H1 (cell line): ENCODE data around the gene GSG1L2. TPM values are rescaled to one million over a fixed set of nuclear protein-coding genes. Genes with fewer than 3 reads are reported as not detected.

Source experiments
- CTCF ChIA-PET: fragments of 300-600 bp; sonication (Branson Sonifier 250); formaldehyde crosslinking; loops from one replicate; lab custom pipeline; 2021; ENCODE audit not compliant: partially characterized antibody; lab: Charles Lee
- POLR2A ChIA-PET: fragments of 300-600 bp; sonication (Branson Sonifier 250); formaldehyde crosslinking; loops from one replicate; lab custom pipeline; 2021; ENCODE audit warnings: inconsistent platforms; ENCODE audit not compliant: partially characterized antibody; lab: Charles Lee
- DNase-seq, 2 experiments: peaks; one replicate each; pipeline versions ENCODE4 v3.0.0 to v3.0.0-alpha.2; 2010 to 2022; ENCODE audit warnings: low spot score in 2 of 2, low read depth in 1 of 2, mixed read lengths in 1 of 2
- FAIRE-seq: peaks from 2 replicates; lab custom pipeline; 2011; peaks lifted over from hg19 to GRCh38; lab: Jason Lieb, UNC
- H2AFZ ChIP-seq: 2 replicates; pipeline ENCODE4 v1.8.1; 2012; ENCODE audit warnings: low read length, inconsistent platforms
- H2AK5ac ChIP-seq: 2 replicates; pipeline ENCODE4 v1.6.1; 2013; ENCODE audit warnings: low read depth, low read length
- H2BK120ac ChIP-seq: replicated peaks from 2 replicates; pipeline ENCODE3; 2013; ENCODE audit warnings: low read depth, low read length, inconsistent platforms
- H2BK12ac ChIP-seq: 2 replicates; pipeline ENCODE4 v1.6.1; 2013; ENCODE audit warnings: low read depth, low read length
- H2BK15ac ChIP-seq: 2 replicates; pipeline ENCODE4 v1.6.1; 2013; ENCODE audit warnings: low read length
- H2BK20ac ChIP-seq: 2 replicates; pipeline ENCODE4 v1.6.1; 2013; ENCODE audit warnings: low read length
- H2BK5ac ChIP-seq: 2 replicates; pipeline ENCODE4 v1.6.1; 2013; ENCODE audit warnings: low read depth, low read length
- H3K14ac ChIP-seq: 2 replicates; pipeline ENCODE4 v1.6.1; 2013; ENCODE audit warnings: inconsistent platforms; ENCODE audit not compliant: insufficient read length
- H3K18ac ChIP-seq: 2 replicates; pipeline ENCODE4 v1.6.1; 2013; ENCODE audit warnings: low read length; ENCODE audit errors: extremely low read depth
- H3K23ac ChIP-seq: 2 replicates; pipeline ENCODE4 v1.6.1; 2013; ENCODE audit warnings: inconsistent platforms; ENCODE audit not compliant: insufficient read length
- H3K23me2 ChIP-seq: 2 replicates; pipeline ENCODE4 v1.6.1; 2013; ENCODE audit warnings: low read depth, low read length
- H3K27ac ChIP-seq: 2 replicates; pipeline ENCODE4 v1.6.1; 2011; ENCODE audit warnings: low read depth, low read length, inconsistent platforms
- H3K27me3 ChIP-seq, 4 experiments: replicated peaks in 1 of 4; 1 replicate in 1 of 4; 2 replicates in 3 of 4; pipeline versions ENCODE4 v1.6.1 to v1.8.1; 2011 to 2013; ENCODE audit warnings: low read length in 3 of 4, mild to moderate bottlenecking in 3 of 4, inconsistent platforms in 2 of 4, mixed read lengths in 2 of 4, moderate library complexity in 1 of 4; ENCODE audit not compliant: control insufficient read depth in 3 of 4, insufficient read depth in 3 of 4; ENCODE audit errors: extremely low read depth in 1 of 4
- H3K36me3 ChIP-seq, 4 experiments: 2 replicates each; pipeline versions ENCODE4 v1.6.1 to v1.8.1; 2011 to 2013; ENCODE audit warnings: mild to moderate bottlenecking in 4 of 4, low read length in 3 of 4, moderate library complexity in 2 of 4, control low read depth in 1 of 4, inconsistent platforms in 1 of 4; ENCODE audit not compliant: insufficient read depth in 4 of 4, control insufficient read depth in 2 of 4
- H3K4ac ChIP-seq: replicated peaks from 2 replicates; pipeline ENCODE3; 2013; ENCODE audit warnings: low read length, low read depth, mixed read lengths, inconsistent platforms; ENCODE audit not compliant: insufficient read length
- H3K4me1 ChIP-seq, 4 experiments: replicated peaks in 1 of 4; 1 replicate in 1 of 4; 2 replicates in 3 of 4; pipeline versions ENCODE4 v1.6.1 to v1.8.1; 2011 to 2013; ENCODE audit warnings: low read length in 3 of 4, inconsistent platforms in 2 of 4, mixed read lengths in 1 of 4; ENCODE audit not compliant: insufficient read depth in 4 of 4, control insufficient read depth in 3 of 4
- H3K4me2 ChIP-seq, 2 experiments: 2 replicates each; pipeline versions ENCODE4 v1.6.1 to v1.8.1; 2011 to 2013; ENCODE audit warnings: low read depth in 2 of 2, low read length in 2 of 2, control low read depth in 1 of 2, inconsistent platforms in 1 of 2, mild to moderate bottlenecking in 1 of 2; ENCODE audit not compliant: insufficient read depth in 1 of 2
- H3K4me3 ChIP-seq, 4 experiments: fragments of 200-600, 300-600 bp in 1 of 4; sonication (generic), shearing (Covaris generic), sonication (Bioruptor Twin) in 1 of 4; 2 replicates each; pipeline versions ENCODE4 v1.5.1 to v1.8.1; 2011 to 2016; ENCODE audit warnings: low read length in 4 of 4, low read depth in 3 of 4, control low read depth in 2 of 4, inconsistent platforms in 2 of 4, mild to moderate bottlenecking in 2 of 4, mixed read lengths in 1 of 4, moderate library complexity in 1 of 4; ENCODE audit not compliant: insufficient read depth in 2 of 4; ENCODE audit errors: extremely low read depth in 1 of 4
- H3K56ac ChIP-seq: replicated peaks from 2 replicates; pipeline ENCODE3; 2013; ENCODE audit warnings: low read depth, mild to moderate bottlenecking, mixed read lengths, low read length, inconsistent platforms; ENCODE audit not compliant: insufficient read length
- H3K79me1 ChIP-seq: 2 replicates; pipeline ENCODE4 v1.6.1; 2013; ENCODE audit warnings: low read depth, low read length, control low read depth
- H3K79me2 ChIP-seq, 2 experiments: 2 replicates each; pipeline versions ENCODE4 v1.6.1 to v1.8.1; 2012 to 2013; ENCODE audit warnings: low read length in 2 of 2, mild to moderate bottlenecking in 2 of 2, inconsistent platforms in 1 of 2; ENCODE audit not compliant: insufficient read depth in 2 of 2, control insufficient read depth in 1 of 2
- H3K9ac ChIP-seq, 4 experiments: replicated peaks in 1 of 4; 1 replicate in 1 of 4; 2 replicates in 3 of 4; pipeline versions ENCODE4 v1.6.1 to v1.8.1; 2011 to 2013; ENCODE audit warnings: low read depth in 3 of 4, low read length in 3 of 4, control low read depth in 2 of 4, mild to moderate bottlenecking in 2 of 4, moderate library complexity in 2 of 4, inconsistent platforms in 1 of 4; ENCODE audit errors: extremely low read depth in 1 of 4
- H3K9me3 ChIP-seq, 2 experiments: 2 replicates each; pipeline versions ENCODE4 v1.6.1 to v1.8.1; 2012 to 2013; ENCODE audit warnings: mild to moderate bottlenecking in 2 of 2, moderate library complexity in 2 of 2, control low read depth in 1 of 2, inconsistent platforms in 1 of 2, low read depth in 1 of 2, low read length in 1 of 2, mixed read lengths in 1 of 2; ENCODE audit not compliant: insufficient read depth in 2 of 2
- H4K20me1 ChIP-seq, 2 experiments: replicated peaks in 1 of 2; 2 replicates each; pipeline versions ENCODE3 to v1.8.1; 2011 to 2013; ENCODE audit warnings: inconsistent platforms in 2 of 2, low read length in 2 of 2, mild to moderate bottlenecking in 1 of 2; ENCODE audit not compliant: insufficient read depth in 2 of 2, control insufficient read depth in 1 of 2
- H4K5ac ChIP-seq: 2 replicates; pipeline ENCODE4 v1.6.1; 2013; ENCODE audit warnings: low read length, low read depth, mixed read lengths, inconsistent platforms; ENCODE audit not compliant: insufficient read length
- H4K8ac ChIP-seq: 2 replicates; pipeline ENCODE4 v1.8.0; 2013; ENCODE audit warnings: mild to moderate bottlenecking, moderate library complexity, low read length, inconsistent platforms; ENCODE audit not compliant: insufficient read depth; ENCODE audit errors: extremely low read depth
- H4K91ac ChIP-seq: replicated peaks from 2 replicates; pipeline ENCODE3; 2013; ENCODE audit warnings: low read length, mixed read lengths, inconsistent platforms; ENCODE audit not compliant: insufficient read length
- CHD1 ChIP-seq: IDR thresholded peaks from 2 replicates; pipeline ENCODE4 v1.6.1; 2012; ENCODE audit warnings: low read depth, low read length, improper control_type of control experiment
- E2F6 ChIP-seq: IDR thresholded peaks from 2 replicates; pipeline ENCODE4 v1.6.1; 2012; ENCODE audit warnings: inconsistent platforms
- GTF2F1 ChIP-seq: IDR thresholded peaks from 2 replicates; pipeline ENCODE4 v1.6.1; 2012; ENCODE audit warnings: low read depth, low read length, improper control_type of control experiment, borderline replicate concordance
- JUND ChIP-seq: IDR thresholded peaks from 2 replicates; pipeline ENCODE4 v1.6.1; 2011; ENCODE audit warnings: mild to moderate bottlenecking, improper control_type of control experiment, low read length
- MAFK ChIP-seq: IDR thresholded peaks from 2 replicates; pipeline ENCODE4 v1.6.1; 2012; ENCODE audit warnings: low read depth, mild to moderate bottlenecking, improper control_type of control experiment, low read length
- NRF1 ChIP-seq: IDR thresholded peaks from 2 replicates; pipeline ENCODE4 v1.6.1; 2011; ENCODE audit warnings: mild to moderate bottlenecking, low read depth, low read length, improper control_type of control experiment
- PHF8 ChIP-seq: fragments of 200-600 bp; sonication (generic); conservative IDR thresholded peaks from 2 replicates; pipeline ENCODE4 v1.7.1; 2012; ENCODE audit warnings: low read depth, mild to moderate bottlenecking, inconsistent platforms, low read length, moderate library complexity
- SIRT6 ChIP-seq: IDR thresholded peaks from one replicate; pipeline ENCODE4 v1.7.1; 2012; ENCODE audit warnings: low read length, inconsistent platforms
- SP1 ChIP-seq: IDR thresholded peaks from 2 replicates; pipeline ENCODE4 v1.6.1; 2011; ENCODE audit warnings: low read depth, low read length
- USF2 ChIP-seq: IDR thresholded peaks from 2 replicates; pipeline ENCODE4 v1.6.1; 2011; ENCODE audit warnings: low read length, improper control_type of control experiment
- YY1 ChIP-seq: IDR thresholded peaks from 2 replicates; pipeline ENCODE4 v1.6.1; 2011; ENCODE audit warnings: low read depth, mild to moderate bottlenecking, low read length
- WGBS, 2 experiments: shearing (Covaris generic) in 1 of 2; methylation state at CpG; one replicate each; pipeline versions ENCODE4 v1.1.6 to v1.1.7; 2013 to 2015; ENCODE audit warnings: low lambda C conversion rate in 2 of 2, mixed read lengths in 2 of 2, inconsistent platforms in 1 of 2, low coverage in 1 of 2, missing lambda C conversion rate in 1 of 2; ENCODE audit not compliant: insufficient replicate concordance in 2 of 2, insufficient coverage in 1 of 2, insufficient read length in 1 of 2; ENCODE audit errors: extremely low coverage in 1 of 2, missing lambda C conversion rate in 1 of 2; 5-methylcytosine and 5-hydroxymethylcytosine counted together
- polyA plus RNA-seq, 7 experiments: library from polyadenylated mRNA; depleted of rRNA in 3 of 7; stranded (reverse) in 5 of 7; unstranded in 2 of 7; fragments of >200 nt in 5 of 7; fragments of 200-250 nt in 2 of 7; gene quantifications; 1 replicate in 5 of 7; 2 replicates in 1 of 7; 4 replicates in 1 of 7; pipeline versions ENCODE4 v1.2.1 to v1.2.3, GENCODE V29; 2011 to 2013; ENCODE audit warnings: missing spikeins in 2 of 7, mixed read lengths in 2 of 7
- total RNA-seq: library from RNA; stranded (reverse); fragmentation: NEBNext Ultra II Directional; extraction: Animal tissue kit (Norgen Biotek cat#: 25700); gene quantifications from 2 replicates; pipeline ENCODE4 v1.2.1, GENCODE V29; 2021

The GSG1L2 gene
- total and polyA plus RNA-seq, 2 of the 8 experiments (the other 6 are each of a cell fraction or from before 2014, with no cell fraction given): not detected

GRCh38 chr17:9837551-9838471 is 15.9 kb upstream of the GSG1L2 start:
- no peaks in the 10 kb centered on the region for H3K79me1 ChIP-seq
- no peaks in the 10 kb centered on the region; the same call in 1 of the 2 replicates for H3K23me2 ChIP-seq
- no peak overlapping the region for H3K18ac ChIP-seq
- no peak overlapping the region for H3K14ac ChIP-seq
- H3K36me3 ChIP-seq: no peaks in the 10 kb centered on the region
- no peak overlapping the region for H4K91ac ChIP-seq
- no peak overlapping the region for H2BK5ac ChIP-seq
- H3K9me3 ChIP-seq: no peaks in the 10 kb centered on the region
- H3K4me2 ChIP-seq: peak overlapping the region in 1 of 2 experiments; percentile 47; a peak in 2 of 4 replicates
- no peak overlapping the region for H4K8ac ChIP-seq
- H3K27ac ChIP-seq: no peak overlapping the region
- H3K79me2 ChIP-seq: no peaks in the 10 kb centered on the region
- no peak overlapping the region for H2BK20ac ChIP-seq
- H4K20me1 ChIP-seq: no peaks in the 10 kb centered on the region
- H2BK120ac ChIP-seq: no peak overlapping the region
- H2AFZ ChIP-seq: peak overlapping the region; percentile 18; the same call in 1 of the 2 replicates
- DNase-seq (no peak), FAIRE-seq (no peak)
- H3K9ac ChIP-seq: no peak overlapping the region
- H3K4me1 ChIP-seq: peaks cover 0 to 4% (median 2%) of the 10 kb centered on the region in 4 experiments; a peak in 2 of 7 replicates
- WGBS, 2 experiments: 81% methylated on average over 11 of the region's 11 CpGs; no CpG with 5 or more reads in 1 of the 2 experiments
- H3K4ac ChIP-seq: no peak overlapping the region
- H3K4me3 ChIP-seq: no peak overlapping the region
- no peak overlapping the region for H2AK5ac ChIP-seq
- no peak overlapping the region for H3K23ac ChIP-seq
- no peak overlapping the region for H4K5ac ChIP-seq
- H2BK15ac ChIP-seq: peak overlapping the region; percentile 46; the same call in 1 of the 2 replicates
- CTCF ChIA-PET: interaction anchor here (1.1 to 3.2 kb wide), 6 partner anchors 7 to 52 kb away, joined by 3 to 14 read pairs (median 6); partner anchors contain the start of gene GLP2R
- POLR2A ChIA-PET: no interaction called here
- no peak overlapping the region for H3K56ac ChIP-seq
- no peak overlapping the region for H2BK12ac ChIP-seq
- H3K27me3 ChIP-seq: no peaks in the 10 kb centered on the region
- TF ChIP-seq SP1: no peak
- TF ChIP-seq PHF8: no peak
- no peak for TF ChIP-seq NRF1
- no peak for TF ChIP-seq CHD1
- TF ChIP-seq YY1: no peak
- no peak for TF ChIP-seq GTF2F1
- TF ChIP-seq E2F6: no peak
- TF ChIP-seq MAFK: no peak
- TF ChIP-seq USF2: no peak
- no peak for TF ChIP-seq SIRT6
- no peak for TF ChIP-seq JUND
